Calu3 (cell line): Measurements from ENCODE around the gene NDUFA7. TPM values are rescaled to one million over a fixed set of nuclear protein-coding genes. Genes with fewer than 3 reads are reported as not detected.
"Not testable (repeated sequence)": the region's sequence is repeated elsewhere in the genome, so short reads cannot be mapped to it uniquely, and the experiment has no call there.

Experiments used
- BruUV-seq: library from RNA; stranded (reverse); fragments of 400-500 nt; replicated peaks from 2 replicates; lab custom pipeline; 2021; lab: Mats Ljungman, UMichigan
- CTCF ChIA-PET: fragments of 300-600 bp; sonication (Branson Sonifier 250); formaldehyde crosslinking; loops from one replicate; lab custom pipeline; 2022; ENCODE audit warnings: antibody characterized with exemption; lab: Charles Lee
- DNase-seq: peaks from one replicate; pipeline ENCODE4 v3.0.0; 2022
- H3K27ac Mint-ChIP-seq: one replicate; pipeline ENCODE4 v1.8.0; 2022; ENCODE audit warnings: mixed read lengths; ENCODE audit not compliant: unreplicated experiment
- H3K27me3 Mint-ChIP-seq: one replicate; pipeline ENCODE4 v1.8.0; 2022; ENCODE audit warnings: mixed read lengths; ENCODE audit not compliant: unreplicated experiment
- H3K36me3 Mint-ChIP-seq: one replicate; pipeline ENCODE4 v1.8.0; 2022; ENCODE audit warnings: mild to moderate bottlenecking, moderate library complexity, mixed read lengths; ENCODE audit not compliant: insufficient read depth, unreplicated experiment
- H3K4me1 Mint-ChIP-seq: one replicate; pipeline ENCODE4 v1.8.0; 2022; ENCODE audit warnings: mild to moderate bottlenecking, low read depth, mixed read lengths; ENCODE audit not compliant: unreplicated experiment
- H3K4me3 Mint-ChIP-seq: one replicate; pipeline ENCODE4 v1.8.0; 2022; ENCODE audit warnings: mild to moderate bottlenecking, low read depth, moderate library complexity, mixed read lengths; ENCODE audit not compliant: unreplicated experiment
- H3K9me3 Mint-ChIP-seq: one replicate; pipeline ENCODE4 v1.8.0; 2022; ENCODE audit warnings: low read depth, mixed read lengths; ENCODE audit not compliant: unreplicated experiment
- intact Hi-C: fragments of 100-400 bp; cut with micrococcal nuclease; formaldehyde crosslinking; loops from one replicate; pipeline ENCODE4 v1.10.0; 2022; ENCODE audit not compliant: unreplicated experiment
- total RNA-seq: library from RNA; stranded (reverse); gene quantifications from 2 replicates; pipeline ENCODE4 v1.2.3, GENCODE V29; 2022
- TF ChIP-seq, protein P1 (sequence below): fragments of 200-600 bp; IDR thresholded peaks from one replicate; pipeline ENCODE4 v1.8.0; 2022; ENCODE audit warnings: antibody characterized with exemption; ENCODE audit not compliant: unreplicated experiment

Gene NDUFA7
- total RNA-seq, 1 experiment from 2014 or later, result 38.2 TPM

DNA sequence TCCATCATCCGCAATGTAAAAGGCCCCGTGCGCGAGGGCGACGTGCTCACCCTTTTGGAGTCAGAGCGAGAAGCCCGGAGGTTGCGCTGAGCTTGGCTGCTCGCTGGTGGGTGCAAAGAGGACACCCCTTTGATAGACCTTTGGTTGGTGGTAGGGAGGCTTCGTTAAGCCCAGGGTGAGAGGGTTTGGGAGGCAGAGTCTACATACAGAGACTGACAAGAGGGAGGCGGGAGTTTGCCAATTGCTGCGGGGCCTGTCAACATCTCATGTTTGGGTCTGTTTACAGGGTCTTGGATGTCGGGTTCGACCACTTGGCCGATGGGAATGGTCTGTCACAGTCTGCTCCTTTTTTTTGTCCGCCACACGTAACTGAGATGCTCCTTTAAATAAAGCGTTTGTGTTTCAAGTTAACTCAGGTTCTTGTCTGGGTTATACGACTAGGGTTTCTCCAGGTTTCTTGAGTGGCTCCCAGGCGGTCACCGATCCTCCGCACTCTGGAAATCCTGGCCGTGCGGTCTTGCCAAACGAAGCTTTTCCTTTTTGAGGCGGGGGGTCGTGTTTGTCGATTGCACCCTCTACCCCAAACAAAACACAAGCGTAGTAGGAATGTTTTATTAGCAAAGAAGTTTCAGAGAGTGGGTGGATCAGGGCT lies 937 bp upstream of the NDUFA7 start:
- Mint-ChIP-seq H3K36me3 (peaks cover 28% of the 10 kb centered on the region), H3K4me1 (peaks cover 13% of the 10 kb centered on the region), H3K4me3 (peak overlapping the region; percentile 97), H3K27ac (peak overlapping the region; percentile 98), H3K9me3 (no peaks in the 10 kb centered on the region), H3K27me3 (peaks cover 8% of the 10 kb centered on the region)
- TF ChIP-seq, protein P1, sequence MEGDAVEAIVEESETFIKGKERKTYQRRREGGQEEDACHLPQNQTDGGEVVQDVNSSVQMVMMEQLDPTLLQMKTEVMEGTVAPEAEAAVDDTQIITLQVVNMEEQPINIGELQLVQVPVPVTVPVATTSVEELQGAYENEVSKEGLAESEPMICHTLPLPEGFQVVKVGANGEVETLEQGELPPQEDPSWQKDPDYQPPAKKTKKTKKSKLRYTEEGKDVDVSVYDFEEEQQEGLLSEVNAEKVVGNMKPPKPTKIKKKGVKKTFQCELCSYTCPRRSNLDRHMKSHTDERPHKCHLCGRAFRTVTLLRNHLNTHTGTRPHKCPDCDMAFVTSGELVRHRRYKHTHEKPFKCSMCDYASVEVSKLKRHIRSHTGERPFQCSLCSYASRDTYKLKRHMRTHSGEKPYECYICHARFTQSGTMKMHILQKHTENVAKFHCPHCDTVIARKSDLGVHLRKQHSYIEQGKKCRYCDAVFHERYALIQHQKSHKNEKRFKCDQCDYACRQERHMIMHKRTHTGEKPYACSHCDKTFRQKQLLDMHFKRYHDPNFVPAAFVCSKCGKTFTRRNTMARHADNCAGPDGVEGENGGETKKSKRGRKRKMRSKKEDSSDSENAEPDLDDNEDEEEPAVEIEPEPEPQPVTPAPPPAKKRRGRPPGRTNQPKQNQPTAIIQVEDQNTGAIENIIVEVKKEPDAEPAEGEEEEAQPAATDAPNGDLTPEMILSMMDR, result no peak
- no TSS peak for BruUV-seq
- intact Hi-C loops, result no loop called here
- CTCF ChIA-PET, result no interaction called here
- no peak for DNase-seq

DNA sequence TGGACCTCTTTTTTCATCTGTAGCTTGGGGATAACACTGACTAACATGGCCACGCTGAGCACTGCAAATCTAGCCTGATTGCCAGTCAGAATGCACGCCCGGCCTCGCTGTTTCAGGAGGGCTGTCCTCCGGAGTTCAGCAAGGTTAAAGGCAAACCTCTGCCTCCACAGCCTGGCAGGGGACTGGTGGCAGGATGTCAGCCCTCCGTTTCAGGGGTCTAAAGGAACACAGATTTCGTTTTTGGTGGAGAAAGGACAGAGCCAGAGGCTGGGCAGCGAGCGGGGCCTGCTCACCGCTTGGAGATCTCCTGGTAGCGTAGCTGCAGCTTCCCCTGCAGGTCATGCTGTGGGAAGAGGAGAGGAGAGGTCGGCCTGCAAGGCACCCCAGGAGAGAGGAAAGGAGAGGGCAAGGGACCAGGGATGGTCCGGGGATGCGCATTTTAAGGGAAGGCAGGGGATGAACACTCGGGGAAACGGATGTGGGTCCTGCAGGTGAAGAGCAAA lies 560 bp downstream of the NDUFA7 start:
- H3K36me3 Mint-ChIP-seq, result peaks cover 28% of the 10 kb centered on the region
- intact Hi-C loops, result no loop called here

DNA sequence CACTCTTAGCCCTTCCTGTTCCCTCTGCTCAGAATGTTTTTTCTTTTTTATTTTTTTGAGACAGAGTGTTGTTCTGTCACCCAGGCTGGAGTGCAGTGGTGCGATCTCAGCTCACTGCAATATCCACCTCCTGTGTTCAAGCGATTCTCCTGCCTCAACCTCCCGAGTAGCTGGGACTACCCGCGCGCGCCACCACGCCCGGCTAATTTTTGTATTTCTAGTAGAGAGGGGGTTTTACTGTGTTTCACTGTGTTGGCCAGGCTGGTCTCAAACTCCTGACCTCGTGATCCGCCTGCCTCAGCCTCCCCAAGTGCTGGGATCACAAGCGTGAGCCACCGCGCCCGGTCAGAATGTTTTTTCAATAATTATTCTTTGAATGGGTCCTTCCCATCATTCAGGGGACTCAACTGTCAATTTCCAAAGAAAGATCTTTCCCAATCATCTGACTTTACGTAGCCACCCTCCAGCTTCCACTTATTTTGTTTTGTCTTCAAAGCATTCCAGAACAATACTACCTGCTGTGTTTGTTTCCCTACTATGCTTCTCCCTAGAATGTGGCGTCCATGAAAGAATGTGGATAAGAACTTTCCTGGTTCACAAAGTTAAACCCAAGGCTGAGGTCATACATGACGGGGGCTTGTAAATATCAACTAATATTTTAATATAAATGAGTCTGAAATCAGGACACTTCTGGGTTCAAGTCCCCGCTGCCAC lies 1.2 kb downstream of the NDUFA7 start:
- Mint-ChIP-seq H3K9me3 (no peaks in the 10 kb centered on the region), H3K4me3 (peak overlapping the region; percentile 97), H3K27me3 (no peaks in the 10 kb centered on the region), H3K36me3 (peaks cover 28% of the 10 kb centered on the region), H3K27ac (peak overlapping the region; percentile 98), H3K4me1 (peaks cover 13% of the 10 kb centered on the region)
- TF ChIP-seq, protein P1, result no peak
- no TSS peak for BruUV-seq
- intact Hi-C loops, result loop anchor here (10.0 kb wide), 1 partner anchor 55 kb away; no protein-coding TSS in a partner anchor
- DNase-seq, result no peak
- CTCF ChIA-PET, result interaction anchor here (0.5 kb wide), 1 partner anchor 261 kb away, joined by 5 read pairs; no protein-coding TSS in a partner anchor

More for the DNA sequence above, 560 bp downstream of the NDUFA7 start:
- CTCF ChIA-PET, result interaction anchor here (0.5 to 0.6 kb wide), 2 partner anchors 138 to 260 kb away, joined by 3 to 5 read pairs; no protein-coding TSS in a partner anchor
- no peaks in the 10 kb centered on the region for H3K27me3 Mint-ChIP-seq
- H3K4me1 Mint-ChIP-seq, result peaks cover 13% of the 10 kb centered on the region
- BruUV-seq, result TSS peak; percentile 78
- peak overlapping the region; percentile 98 for H3K27ac Mint-ChIP-seq
- TF ChIP-seq, protein P1, result no peak
- no peaks in the 10 kb centered on the region for H3K9me3 Mint-ChIP-seq
- DNase-seq, result no peak
- H3K4me3 Mint-ChIP-seq, result peak overlapping the region; percentile 97

DNA sequence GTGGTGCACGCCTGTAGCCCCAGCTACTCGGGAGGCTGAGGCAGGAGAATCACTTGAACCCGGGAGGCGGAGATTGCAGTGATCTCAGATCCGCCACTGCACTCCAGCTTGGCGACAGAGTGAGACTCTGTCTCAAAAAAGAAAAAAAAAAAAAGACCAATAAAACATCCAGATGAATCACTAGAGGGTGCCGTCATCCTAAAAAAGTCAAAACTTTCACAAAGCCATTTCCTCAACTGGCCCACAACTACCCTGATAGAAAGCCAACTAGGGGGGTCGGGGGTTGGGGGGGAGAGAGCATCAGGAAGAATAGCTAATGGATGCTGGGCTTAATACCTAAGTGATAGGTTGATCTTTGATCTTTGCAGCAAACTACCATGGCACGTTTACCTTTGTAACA lies 2.3 kb downstream of the NDUFA7 start:
- CTCF ChIA-PET, result interaction anchor here (0.6 to 0.7 kb wide), 2 partner anchors 36 to 193 kb away, joined by 4 to 5 read pairs; no protein-coding TSS in a partner anchor
- intact Hi-C loops, result loop anchor here (10.0 kb wide), 1 partner anchor 54 kb away; no protein-coding TSS in a partner anchor
- Mint-ChIP-seq H3K4me1 (peaks cover 13% of the 10 kb centered on the region), H3K36me3 (peaks cover 28% of the 10 kb centered on the region)
- H3K27ac Mint-ChIP-seq, H3K4me3 Mint-ChIP-seq, DNase-seq, H3K9me3 Mint-ChIP-seq, H3K27me3 Mint-ChIP-seq, BruUV-seq: not testable (repeated sequence)
